Measurements from ENCODE around the gene FAM13A.

The FAM13A gene
- total RNA-seq, result 1.2 to 15.7 (median 7.3) reads per million in 9 experiments

- Mint-ChIP-seq H3K36me3 (ENCODE audit: insufficient read depth) (no peaks in the 10 kb centered on the region), H3K4me1 (ENCODE audit: low read depth in 2 of 2) (no peaks in the 10 kb centered on the region), H3K4me3 (no peak within 1 kb of the TSS), H3K9me3 (peaks cover 0 to 4% of the 10 kb centered on the region in 2 donors), H3K27me3 (peaks cover 16 to 31% of the 10 kb centered on the region in 2 donors), H3K27ac (no peak within 1 kb of the TSS)
- no peak for DNase-seq
- ATAC-seq (replicated peaks), result no peak
These were observed at the start of gene FAM13A for GRCh38 chr4:89056953-89057398. TSS of gene FAM13A (minus strand) at chr4:89057185. CDS start at chr4:89056964, 221 bp downstream.

GRCh38 chr4:89105726-89106125 lies 48.7 kb upstream of the FAM13A start:
- H3K36me3 Mint-ChIP-seq (ENCODE audit: insufficient read depth), result peaks cover 9% of the 10 kb centered on the region
- DNase-seq, result no peak
- ATAC-seq (replicated peaks), result no peak
- H3K27me3 Mint-ChIP-seq, result peaks cover 38 to 55% of the 10 kb centered on the region in 2 donors
- no peaks in the 10 kb centered on the region for H3K9me3 Mint-ChIP-seq
- no peak overlapping the region for H3K27ac Mint-ChIP-seq
- no peak overlapping the region for H3K4me3 Mint-ChIP-seq
- H3K4me1 Mint-ChIP-seq (ENCODE audit: low read depth in 2 of 2), result peaks cover 9 to 12% of the 10 kb centered on the region in 2 donors

DNA sequence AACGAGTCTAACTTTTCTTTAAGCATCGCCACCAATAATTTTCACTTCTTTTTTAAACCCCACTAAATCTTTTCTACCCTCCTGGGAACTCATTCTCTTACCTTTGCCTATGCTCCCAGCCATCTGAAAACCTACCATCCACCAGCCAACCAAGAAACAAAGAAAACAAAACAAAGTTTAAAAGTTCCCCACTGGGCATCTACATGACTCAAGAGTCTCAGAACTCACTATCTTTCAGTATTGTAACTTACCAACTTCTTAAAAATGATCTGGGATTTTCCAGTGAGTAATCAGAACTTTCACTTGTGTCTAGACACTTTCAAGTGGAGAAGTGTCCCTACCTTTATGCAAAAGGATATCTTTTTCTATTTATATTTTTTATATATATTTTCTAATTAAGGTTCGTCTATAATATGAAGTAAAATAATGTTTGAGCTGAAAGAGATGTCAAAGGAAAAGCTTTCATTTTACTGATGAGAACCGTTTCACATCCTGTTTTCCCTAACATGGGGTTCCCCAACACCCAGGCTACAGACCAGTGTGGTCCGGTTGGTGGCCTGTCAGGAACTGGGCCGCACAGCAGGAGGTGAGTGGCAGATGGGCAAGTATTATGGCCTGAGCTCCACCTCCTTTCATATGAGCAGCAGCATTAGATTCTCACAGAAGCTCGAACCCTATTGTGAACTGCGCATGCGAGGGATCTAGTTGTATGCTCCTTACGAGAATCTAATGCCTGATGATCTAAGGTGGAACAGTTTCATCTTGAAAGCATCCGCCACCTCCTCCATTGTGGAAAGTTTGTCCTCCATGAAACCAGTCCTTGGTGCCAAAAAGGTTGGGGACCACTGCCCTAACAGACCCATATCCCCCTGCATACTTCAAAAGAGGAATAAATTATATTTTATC lies 44.5 kb upstream of the FAM13A start:
- Mint-ChIP-seq H3K9me3 (no peaks in the 10 kb centered on the region), H3K27me3 (peaks cover 31 to 41% of the 10 kb centered on the region in 2 donors), H3K36me3 (ENCODE audit: insufficient read depth) (no peaks in the 10 kb centered on the region), H3K4me1 (ENCODE audit: low read depth in 2 of 2) (no peaks in the 10 kb centered on the region), H3K4me3 (no peak overlapping the region), H3K27ac (no peak overlapping the region)
- no peak for ATAC-seq (replicated peaks)
- DNase-seq, result no peak

- Mint-ChIP-seq H3K36me3 (ENCODE audit: insufficient read depth) (no peaks in the 10 kb centered on the region), H3K27me3 (peaks cover 27 to 41% of the 10 kb centered on the region in 2 donors), H3K4me3 (no peak overlapping the region), H3K4me1 (ENCODE audit: low read depth in 2 of 2) (no peaks in the 10 kb centered on the region), H3K9me3 (no peaks in the 10 kb centered on the region), H3K27ac (no peak overlapping the region)
- DNase-seq (no peak), ATAC-seq (replicated peaks) (no peak)
These were observed 43.9 kb upstream of the FAM13A start for GRCh38 chr4:89100853-89101252.

GRCh38 chr4:89099471-89099870 lies 42.5 kb upstream of the FAM13A start:
- Mint-ChIP-seq H3K9me3 (no peaks in the 10 kb centered on the region), H3K4me1 (ENCODE audit: low read depth in 2 of 2) (no peaks in the 10 kb centered on the region), H3K36me3 (ENCODE audit: insufficient read depth) (no peaks in the 10 kb centered on the region), H3K4me3 (no peak overlapping the region), H3K27ac (no peak overlapping the region), H3K27me3 (peaks cover 19 to 37% of the 10 kb centered on the region in 2 donors)
- DNase-seq, result no peak
- ATAC-seq (replicated peaks), result no peak

DNA sequence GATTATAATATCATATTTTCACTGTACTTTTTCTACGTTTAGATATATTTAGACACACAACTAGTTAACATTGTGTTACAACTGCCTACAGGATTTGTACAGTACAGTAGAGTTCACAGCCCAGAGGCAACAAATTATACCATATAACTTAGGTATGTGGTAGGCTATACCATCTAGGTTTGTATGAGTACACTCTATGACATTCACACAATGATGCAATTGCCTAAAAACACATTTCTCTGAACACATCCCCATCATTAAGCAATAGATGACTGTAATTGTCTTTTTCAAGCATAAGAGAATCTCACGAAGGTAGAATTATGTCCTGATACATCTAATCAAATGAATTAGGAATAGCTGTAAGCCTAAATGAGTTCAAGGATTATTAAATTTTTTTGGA lies 42.0 kb upstream of the FAM13A start:
- H3K4me1 Mint-ChIP-seq (ENCODE audit: low read depth in 2 of 2), result no peaks in the 10 kb centered on the region
- H3K36me3 Mint-ChIP-seq (ENCODE audit: insufficient read depth), result no peaks in the 10 kb centered on the region
- ATAC-seq (replicated peaks) (no peak), DNase-seq (no peak)
- peaks cover 15 to 33% of the 10 kb centered on the region in 2 donors for H3K27me3 Mint-ChIP-seq
- no peaks in the 10 kb centered on the region for H3K9me3 Mint-ChIP-seq
- no peak overlapping the region for H3K27ac Mint-ChIP-seq
- no peak overlapping the region for H3K4me3 Mint-ChIP-seq

- Mint-ChIP-seq H3K9me3 (peaks cover 7 to 10% of the 10 kb centered on the region in 2 donors), H3K4me3 (no peak overlapping the region), H3K4me1 (ENCODE audit: low read depth in 2 of 2) (no peaks in the 10 kb centered on the region), H3K36me3 (ENCODE audit: insufficient read depth) (no peaks in the 10 kb centered on the region), H3K27ac (no peak overlapping the region), H3K27me3 (peaks cover 10 to 11% of the 10 kb centered on the region in 2 donors)
- no peak for DNase-seq
- no peak for ATAC-seq (replicated peaks)
These were observed 21.3 kb upstream of the FAM13A start for GRCh38 chr4:89078300-89078699.

- Mint-ChIP-seq H3K27ac (no peak overlapping the region), H3K9me3 (peaks cover 7 to 10% of the 10 kb centered on the region in 2 donors), H3K4me3 (no peak overlapping the region), H3K27me3 (peaks cover 10 to 11% of the 10 kb centered on the region in 2 donors), H3K36me3 (ENCODE audit: insufficient read depth) (no peaks in the 10 kb centered on the region), H3K4me1 (ENCODE audit: low read depth in 2 of 2) (no peaks in the 10 kb centered on the region)
- DNase-seq, result no peak
- no peak for ATAC-seq (replicated peaks)
These were observed 20.8 kb upstream of the FAM13A start for GRCh38 chr4:89077761-89078160.

GRCh38 chr4:89072921-89073320 lies 15.9 kb upstream of the FAM13A start:
- Mint-ChIP-seq H3K27ac (no peak overlapping the region), H3K4me3 (no peak overlapping the region), H3K27me3 (peaks cover 11 to 12% of the 10 kb centered on the region in 2 donors), H3K36me3 (ENCODE audit: insufficient read depth) (no peaks in the 10 kb centered on the region), H3K4me1 (ENCODE audit: low read depth in 2 of 2) (no peaks in the 10 kb centered on the region), H3K9me3 (peaks cover 5 to 10% of the 10 kb centered on the region in 2 donors)
- no peak for DNase-seq
- ATAC-seq (replicated peaks), result no peak

GRCh38 chr4:89071311-89071710 lies 14.3 kb upstream of the FAM13A start:
- H3K4me3 Mint-ChIP-seq, result no peak overlapping the region
- H3K27me3 Mint-ChIP-seq, result peaks cover under 1 to 5% of the 10 kb centered on the region in 2 donors
- no peaks in the 10 kb centered on the region for H3K36me3 Mint-ChIP-seq (ENCODE audit: insufficient read depth)
- DNase-seq (no peak), ATAC-seq (replicated peaks) (no peak)
- no peaks in the 10 kb centered on the region for H3K4me1 Mint-ChIP-seq (ENCODE audit: low read depth in 2 of 2)
- H3K9me3 Mint-ChIP-seq, result no peaks in the 10 kb centered on the region
- no peak overlapping the region for H3K27ac Mint-ChIP-seq

GRCh38 chr4:89070041-89070440 lies 13.1 kb upstream of the FAM13A start:
- DNase-seq, result no peak
- ATAC-seq (replicated peaks), result no peak
- no peaks in the 10 kb centered on the region for H3K36me3 Mint-ChIP-seq (ENCODE audit: insufficient read depth)

GRCh38 chr4:89069481-89069880 lies 12.5 kb upstream of the FAM13A start:
- ATAC-seq (replicated peaks) (no peak), DNase-seq (no peak)
- no peaks in the 10 kb centered on the region for H3K4me1 Mint-ChIP-seq (ENCODE audit: low read depth in 2 of 2)
- no peaks in the 10 kb centered on the region for H3K36me3 Mint-ChIP-seq (ENCODE audit: insufficient read depth)
- H3K27me3 Mint-ChIP-seq, result peaks cover 7 to 10% of the 10 kb centered on the region in 2 donors
- no peaks in the 10 kb centered on the region for H3K9me3 Mint-ChIP-seq
- H3K4me3 Mint-ChIP-seq, result no peak overlapping the region
- H3K27ac Mint-ChIP-seq, result no peak overlapping the region

More at GRCh38 chr4:89070041-89070440, 13.1 kb upstream of the FAM13A start:
- Mint-ChIP-seq H3K27ac (no peak overlapping the region), H3K4me1 (ENCODE audit: low read depth in 2 of 2) (no peaks in the 10 kb centered on the region), H3K4me3 (no peak overlapping the region), H3K27me3 (peaks cover 1 to 5% of the 10 kb centered on the region in 2 donors), H3K9me3 (no peaks in the 10 kb centered on the region)

DNA sequence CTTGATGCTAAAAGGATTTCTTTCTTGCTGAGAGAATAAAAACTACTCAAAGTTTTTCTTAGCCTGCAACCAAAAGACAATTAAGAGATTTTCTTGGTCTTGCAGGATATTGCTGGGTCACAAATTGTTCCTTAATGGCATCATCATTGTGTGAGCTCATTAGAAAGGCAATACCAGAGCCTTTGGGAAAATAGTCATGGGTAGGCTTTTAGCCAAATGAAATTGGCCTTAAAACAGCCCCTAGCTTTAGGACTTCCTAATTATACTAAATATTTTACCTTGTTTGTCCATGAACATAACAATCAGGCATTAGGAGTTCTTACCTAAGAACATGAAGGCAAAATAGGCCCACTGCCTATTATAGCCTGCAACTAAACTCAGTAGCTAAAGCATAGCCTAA lies 10.4 kb upstream of the FAM13A start:
- Mint-ChIP-seq H3K36me3 (ENCODE audit: insufficient read depth) (no peaks in the 10 kb centered on the region), H3K27me3 (peaks cover 16 to 17% of the 10 kb centered on the region in 2 donors), H3K4me1 (ENCODE audit: low read depth in 2 of 2) (no peaks in the 10 kb centered on the region), H3K4me3 (no peak overlapping the region), H3K27ac (no peak overlapping the region), H3K9me3 (peaks cover 0 to 5% of the 10 kb centered on the region in 2 donors)
- DNase-seq (no peak), ATAC-seq (replicated peaks) (no peak)

GRCh38 chr4:89064848-89065247 lies 7.9 kb upstream of the FAM13A start:
- Mint-ChIP-seq H3K4me1 (ENCODE audit: low read depth in 2 of 2) (no peaks in the 10 kb centered on the region), H3K27ac (no peak overlapping the region), H3K9me3 (peaks cover 4 to 8% of the 10 kb centered on the region in 2 donors), H3K27me3 (peaks cover 25 to 35% of the 10 kb centered on the region in 2 donors), H3K36me3 (ENCODE audit: insufficient read depth) (no peaks in the 10 kb centered on the region), H3K4me3 (no peak overlapping the region)
- no peak for DNase-seq
- ATAC-seq (replicated peaks), result no peak
